Measurements from ENCODE around the gene ITPR2.

DNA sequence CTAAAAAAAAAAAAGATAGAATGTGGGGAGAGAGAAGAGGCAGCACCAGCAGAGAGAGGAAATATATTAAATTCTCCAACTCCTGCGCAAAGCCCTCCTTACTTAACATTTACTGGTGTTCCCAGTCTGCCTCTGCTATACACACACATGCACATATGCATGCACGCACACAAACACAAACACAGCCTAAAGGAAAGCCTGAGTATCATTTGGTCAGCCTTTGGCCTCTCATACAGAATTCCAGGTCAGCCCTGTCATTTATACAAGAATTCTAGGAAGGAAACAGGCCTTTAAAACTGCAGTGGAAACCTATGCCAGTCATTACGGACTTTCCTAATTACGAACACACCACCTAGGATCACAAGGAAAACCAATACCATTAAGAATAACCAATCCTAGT lies 269.4 kb downstream of the ITPR2 start:
- TF ChIP-seq TAF1 (IDR thresholded peaks at IDR 0.05; ENCODE audit: low read depth, low read length) (no peak), POLR2A (IDR thresholded peaks at IDR 0.05; ENCODE audit: low read depth, low read length) (no peak), POLR2AphosphoS5 (IDR thresholded peaks at IDR 0.05; ENCODE audit: low read depth, low read length) (no peak)

All from GM12891 (cell line).